ENCODE measurements around the gene GULP1.

- TF ChIP-seq ARNTL (CRISPR knock-in tag; IDR thresholded peaks at IDR 0.05) = no peak
- TF ChIP-seq NFATC3 (CRISPR knock-in tag; IDR thresholded peaks at IDR 0.05) = no peak
- TF ChIP-seq ZNF331 (CRISPR knock-in tag; IDR thresholded peaks at IDR 0.05) = no peak
- no peak for TF ChIP-seq POLR2A (IDR thresholded peaks at IDR 0.05; ENCODE audit: insufficient read depth in 1 of 2, low read depth in 2 of 2, low read length in 2 of 2)
- no peak for TF ChIP-seq ZNF138 (CRISPR knock-in tag; IDR thresholded peaks at IDR 0.05; ENCODE audit: low read depth)
- TF ChIP-seq CTCF (CRISPR knock-in tag; IDR thresholded peaks at IDR 0.05) = no peak
- TF ChIP-seq HMGXB4 (CRISPR knock-in tag; IDR thresholded peaks at IDR 0.05; ENCODE audit: borderline replicate concordance in 1 of 2, low read depth in 1 of 2) = no peak
- no peak for TF ChIP-seq HDAC2 (CRISPR knock-in tag; IDR thresholded peaks at IDR 0.05)
- no peak for TF ChIP-seq ZNF512 (CRISPR knock-in tag; IDR thresholded peaks at IDR 0.05)
- no peak for TF ChIP-seq ZUFSP (CRISPR knock-in tag; IDR thresholded peaks at IDR 0.05; ENCODE audit: borderline replicate concordance)
Observed at GRCh38 chr2:188523919-188524318, 232.2 kb downstream of the GULP1 start.

Data from HepG2 (cell line).